Keratinocyte (primary cell): Measurements from ENCODE around the gene RRAGA. TPM values are rescaled to one million over a fixed set of nuclear protein-coding genes. Genes with fewer than 3 reads are reported as not detected.

Experiments used
- DNase-seq: peaks from one replicate; pipeline ENCODE4 v3.0.0-alpha.2; 2011; ENCODE audit warnings: low read depth, missing footprints, low spot score
- FAIRE-seq: peaks from 2 replicates; lab custom pipeline; 2011; peaks lifted over from hg19 to GRCh38; lab: Jason Lieb, UNC
- H2AFZ ChIP-seq: 2 replicates; pipeline ENCODE4 v1.6.0; 2012; ENCODE audit warnings: low read length, control low read depth, inconsistent platforms; ENCODE audit not compliant: control insufficient read depth
- H3K27ac ChIP-seq: 2 replicates; pipeline ENCODE4 v1.5.1; 2011; ENCODE audit warnings: low read length; ENCODE audit not compliant: control insufficient read depth, insufficient read depth
- H3K27me3 ChIP-seq: 3 replicates; pipeline ENCODE4 v1.6.0; 2011; ENCODE audit warnings: low read length; ENCODE audit not compliant: control insufficient read depth, insufficient read depth; ENCODE audit errors: extremely low read depth
- H3K36me3 ChIP-seq, 2 experiments: 2 replicates in 1 of 2; 3 replicates in 1 of 2; pipeline ENCODE4 v1.5.1; 2011; ENCODE audit warnings: low read length in 2 of 2, mild to moderate bottlenecking in 1 of 2; ENCODE audit not compliant: control insufficient read depth in 2 of 2, insufficient read depth in 2 of 2; ENCODE audit errors: extremely low read depth in 1 of 2
- H3K4me1 ChIP-seq: 3 replicates; pipeline ENCODE4 v1.5.1; 2011; ENCODE audit warnings: low read length; ENCODE audit not compliant: control insufficient read depth, insufficient read depth; ENCODE audit errors: extremely low read depth
- H3K4me2 ChIP-seq: 3 replicates; pipeline ENCODE4 v1.6.0; 2011; ENCODE audit warnings: low read depth, low read length; ENCODE audit not compliant: control insufficient read depth, insufficient read depth; ENCODE audit errors: extremely low read depth
- H3K4me3 ChIP-seq, 3 experiments: fragments of 200-600 bp in 1 of 3; sonication (generic) in 1 of 3; 2 replicates in 2 of 3; 3 replicates in 1 of 3; pipeline ENCODE4 v1.5.1; 2011 to 2016; ENCODE audit warnings: low read length in 3 of 3, mild to moderate bottlenecking in 3 of 3, control low read depth in 2 of 3, inconsistent platforms in 1 of 3, low read depth in 1 of 3, mixed read lengths in 1 of 3, mixed run types in 1 of 3, moderate library complexity in 1 of 3; ENCODE audit not compliant: control insufficient read depth in 2 of 3, insufficient read depth in 2 of 3; ENCODE audit errors: extremely low read depth in 1 of 3
- H3K79me2 ChIP-seq: 2 replicates; pipeline ENCODE4 v1.6.0; 2012; ENCODE audit warnings: low read length; ENCODE audit not compliant: control insufficient read depth, insufficient read depth
- H3K9ac ChIP-seq: 3 replicates; pipeline ENCODE4 v1.6.0; 2011; ENCODE audit warnings: low read length; ENCODE audit not compliant: control insufficient read depth, insufficient read depth; ENCODE audit errors: extremely low read depth
- H3K9me1 ChIP-seq: 3 replicates; pipeline ENCODE4 v1.6.0; 2011; ENCODE audit warnings: low read length; ENCODE audit not compliant: control insufficient read depth, insufficient read depth; ENCODE audit errors: extremely low read depth
- H3K9me3 ChIP-seq: 2 replicates; pipeline ENCODE4 v1.5.1; 2012; ENCODE audit warnings: low read depth, low read length; ENCODE audit not compliant: control insufficient read depth
- H4K20me1 ChIP-seq: 3 replicates; pipeline ENCODE4 v1.6.0; 2011; ENCODE audit warnings: low read length; ENCODE audit not compliant: control insufficient read depth, insufficient read depth; ENCODE audit errors: extremely low read depth
- EZH2 ChIP-seq: IDR thresholded peaks from one replicate; pipeline ENCODE4 v1.6.1; 2012; ENCODE audit warnings: inconsistent platforms, mild to moderate bottlenecking, low read length, moderate library complexity
- dilution Hi-C: fragments of 300-500 bp; cut with MboI; formaldehyde crosslinking; loops from one replicate; pipeline ENCODE4 v1.7.0; 2020; ENCODE audit warnings: low sequenced_read_pairs; ENCODE audit not compliant: extremely low pct_ligation_motif_present
- polyA minus RNA-seq, 3 experiments: library from RNA; depleted of rRNA, polyadenylated mRNA; stranded (reverse); fragments of >200 nt; gene quantifications; 1 replicate in 1 of 3; 2 replicates in 1 of 3; 3 replicates in 1 of 3; pipeline ENCODE4 v1.2.3, GENCODE V29; 2011
- polyA plus RNA-seq, 5 experiments: library from polyadenylated mRNA; depleted of rRNA in 3 of 5; stranded (reverse) in 3 of 5; stranded (forward) in 1 of 5; unstranded in 1 of 5; fragments of >200 nt; gene quantifications; 1 replicate in 1 of 5; 2 replicates in 3 of 5; 3 replicates in 1 of 5; pipeline versions ENCODE4 v1.2.1 to v1.2.3, GENCODE V29; 2011 to 2012; ENCODE audit warnings: missing spikeins in 2 of 5, low read depth in 1 of 5, low replicate concordance in 1 of 5
- TF ChIP-seq, protein P1 (sequence below), 3 experiments: IDR thresholded peaks in 1 of 3; conservative IDR thresholded peaks in 1 of 3; optimal IDR thresholded peaks in 1 of 3; 2 replicates in 2 of 3; 3 replicates in 1 of 3; pipeline versions ENCODE3 to v1.5.1; 2011; ENCODE audit warnings: low read length in 3 of 3, mild to moderate bottlenecking in 3 of 3, moderate library complexity in 2 of 3, control low read depth in 1 of 3, inconsistent platforms in 1 of 3; ENCODE audit not compliant: insufficient read depth in 2 of 3; ENCODE audit errors: extremely low read depth in 1 of 3

RRAGA gene, protein sequence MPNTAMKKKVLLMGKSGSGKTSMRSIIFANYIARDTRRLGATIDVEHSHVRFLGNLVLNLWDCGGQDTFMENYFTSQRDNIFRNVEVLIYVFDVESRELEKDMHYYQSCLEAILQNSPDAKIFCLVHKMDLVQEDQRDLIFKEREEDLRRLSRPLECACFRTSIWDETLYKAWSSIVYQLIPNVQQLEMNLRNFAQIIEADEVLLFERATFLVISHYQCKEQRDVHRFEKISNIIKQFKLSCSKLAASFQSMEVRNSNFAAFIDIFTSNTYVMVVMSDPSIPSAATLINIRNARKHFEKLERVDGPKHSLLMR
- polyA plus RNA-seq (123 to 169 TPM (median 137 TPM) in 3 replicates), polyA minus RNA-seq (53.0 to 106 TPM (median 91.6 TPM) in 3 replicates)
- polyA plus RNA-seq (2011; ENCODE audit: low read depth): 18.3 TPM
- polyA plus RNA-seq (2011; cell fraction: cytosol; rRNA removed): 112 and 142 TPM in 2 replicates
- polyA plus RNA-seq (2011; cell fraction: nucleus; rRNA removed): 117 and 118 TPM in 2 replicates
- polyA plus RNA-seq (2012; ENCODE audit: low replicate concordance): 78.7 and 111 TPM in 2 replicates
- 85.6 TPM for polyA minus RNA-seq (2011; cell fraction: cytosol; rRNA and poly(A)+ RNA removed)
- 49.4 and 67.8 TPM in 2 replicates for polyA minus RNA-seq (2011; cell fraction: nucleus; rRNA and poly(A)+ RNA removed)

DNA sequence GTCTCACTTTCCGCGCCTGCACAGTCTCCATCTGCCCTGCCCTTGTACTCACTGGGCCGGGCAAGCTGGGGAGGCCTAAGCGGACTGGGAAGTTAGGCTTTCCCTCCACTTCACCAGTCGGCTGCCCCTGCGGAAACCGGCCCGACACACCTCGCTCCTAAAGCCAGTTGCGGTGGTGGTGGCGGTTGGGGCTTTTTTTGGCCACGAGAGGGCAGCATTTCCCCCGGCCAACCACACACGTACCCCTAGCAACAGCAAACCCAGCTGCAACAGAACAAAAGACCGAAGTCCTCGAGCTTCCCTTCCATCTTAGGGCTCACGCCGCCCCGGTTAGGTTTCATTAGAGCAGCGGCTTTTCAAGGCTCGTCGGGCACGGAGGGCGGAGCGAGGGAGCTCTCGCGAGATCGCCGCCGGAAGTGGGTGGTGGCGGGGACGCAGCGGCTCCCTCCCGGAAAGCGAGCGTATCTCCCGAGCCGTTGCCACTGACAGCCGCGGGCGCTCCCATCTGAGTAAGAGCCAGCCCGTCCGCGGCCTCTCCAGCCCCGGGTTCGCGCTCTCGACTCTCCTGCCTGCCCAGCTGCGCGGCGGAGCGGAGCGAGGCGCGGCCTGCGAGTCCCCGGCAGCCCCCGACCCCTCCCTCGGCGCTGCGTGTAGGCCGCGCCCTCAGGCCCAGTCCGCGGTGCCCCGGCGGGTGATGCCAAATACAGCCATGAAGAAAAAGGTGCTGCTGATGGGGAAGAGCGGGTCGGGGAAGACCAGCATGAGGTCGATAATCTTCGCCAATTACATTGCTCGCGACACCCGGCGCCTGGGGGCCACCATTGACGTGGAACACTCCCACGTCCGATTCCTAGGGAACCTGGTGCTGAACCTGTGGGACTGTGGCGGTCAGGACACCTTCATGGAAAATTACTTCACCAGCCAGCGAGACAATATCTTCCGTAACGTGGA is at the start of gene RRAGA:
Gene RRAGA (plus strand): TSS at position 462 of the 951 bp plus-strand sequence. CDS start 233 bp downstream, at position 695.
- dilution Hi-C loops: no loop called here
- DNase-seq (peak; percentile 85), FAIRE-seq (no peak)
- Histone ChIP-seq H3K9me1 (no peaks in the 10 kb centered on the region), H3K27ac (peak within 1 kb of the TSS; percentile 79), H3K36me3 (no peaks in the 10 kb centered on the region), H3K9ac (peak within 1 kb of the TSS; percentile 87), H3K4me1 (peaks cover 19% of the 10 kb centered on the region), H3K9me3 (no peaks in the 10 kb centered on the region), H2AFZ (peak within 1 kb of the TSS; percentile 81), H3K4me3 (peak within 1 kb of the TSS; percentile 66 to 91 (median 87)), H3K27me3 (no peaks in the 10 kb centered on the region), H4K20me1 (peaks cover 4% of the 10 kb centered on the region), H3K79me2 (peaks cover 26% of the 10 kb centered on the region), H3K4me2 (peak within 1 kb of the TSS; percentile 81)
- TF ChIP-seq EZH2: no peak
- TF ChIP-seq, protein P1, sequence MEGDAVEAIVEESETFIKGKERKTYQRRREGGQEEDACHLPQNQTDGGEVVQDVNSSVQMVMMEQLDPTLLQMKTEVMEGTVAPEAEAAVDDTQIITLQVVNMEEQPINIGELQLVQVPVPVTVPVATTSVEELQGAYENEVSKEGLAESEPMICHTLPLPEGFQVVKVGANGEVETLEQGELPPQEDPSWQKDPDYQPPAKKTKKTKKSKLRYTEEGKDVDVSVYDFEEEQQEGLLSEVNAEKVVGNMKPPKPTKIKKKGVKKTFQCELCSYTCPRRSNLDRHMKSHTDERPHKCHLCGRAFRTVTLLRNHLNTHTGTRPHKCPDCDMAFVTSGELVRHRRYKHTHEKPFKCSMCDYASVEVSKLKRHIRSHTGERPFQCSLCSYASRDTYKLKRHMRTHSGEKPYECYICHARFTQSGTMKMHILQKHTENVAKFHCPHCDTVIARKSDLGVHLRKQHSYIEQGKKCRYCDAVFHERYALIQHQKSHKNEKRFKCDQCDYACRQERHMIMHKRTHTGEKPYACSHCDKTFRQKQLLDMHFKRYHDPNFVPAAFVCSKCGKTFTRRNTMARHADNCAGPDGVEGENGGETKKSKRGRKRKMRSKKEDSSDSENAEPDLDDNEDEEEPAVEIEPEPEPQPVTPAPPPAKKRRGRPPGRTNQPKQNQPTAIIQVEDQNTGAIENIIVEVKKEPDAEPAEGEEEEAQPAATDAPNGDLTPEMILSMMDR (optimal IDR thresholded peaks at IDR 0.05 in 1 of 3, IDR thresholded peaks at IDR 0.05 in 1 of 3, conservative IDR thresholded peaks at IDR 0.05 in 1 of 3; ENCODE audit: extremely low read depth in 1 of 3, insufficient read depth in 2 of 3, low read length in 3 of 3): peak; percentile 70 to 90 (median 78)

DNA sequence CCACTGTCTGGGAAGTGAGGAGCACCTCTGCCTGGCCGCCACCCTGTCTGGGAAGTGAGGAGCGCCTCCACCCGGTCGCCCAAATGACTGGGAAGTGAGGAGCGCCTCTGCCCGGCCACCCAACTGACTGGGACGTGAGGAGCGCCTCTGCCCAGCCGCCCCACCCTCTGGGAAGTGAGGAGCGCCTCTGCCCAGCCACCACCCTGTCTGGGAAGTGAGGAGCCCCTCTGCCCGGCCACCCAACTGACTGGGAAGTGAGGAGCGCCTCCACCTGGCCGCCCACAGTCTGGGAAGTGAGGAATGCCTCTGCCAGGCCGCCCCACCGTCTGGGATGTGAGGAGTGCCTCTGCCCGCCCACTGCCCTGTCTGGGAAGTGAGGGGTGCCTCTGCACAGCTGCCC is 49.1 kb upstream of the RRAGA start:
- no peak for DNase-seq
- Histone ChIP-seq H3K36me3 (no peaks in the 10 kb centered on the region), H3K9ac (no peak overlapping the region), H2AFZ (no peak overlapping the region), H3K9me3 (no peaks in the 10 kb centered on the region), H3K4me1 (no peaks in the 10 kb centered on the region), H3K9me1 (no peaks in the 10 kb centered on the region), H3K27me3 (no peaks in the 10 kb centered on the region), H4K20me1 (no peaks in the 10 kb centered on the region), H3K4me3 (no peak overlapping the region), H3K27ac (no peak overlapping the region), H3K4me2 (no peak overlapping the region), H3K79me2 (no peaks in the 10 kb centered on the region)
- TF ChIP-seq, protein P1 (optimal IDR thresholded peaks at IDR 0.05 in 1 of 3, IDR thresholded peaks at IDR 0.05 in 1 of 3, conservative IDR thresholded peaks at IDR 0.05 in 1 of 3; ENCODE audit: extremely low read depth in 1 of 3, insufficient read depth in 2 of 3, low read length in 3 of 3): no peak
- TF ChIP-seq EZH2: no peak
- dilution Hi-C loops: no loop called here
- no peak for FAIRE-seq
